H1 (cell line): Measurements from ENCODE around the gene EXOC2. TPM values are rescaled to one million over a fixed set of nuclear protein-coding genes. Genes with fewer than 3 reads are reported as not detected.

ENCODE experiments used
- ATF2 ChIP-seq: IDR thresholded peaks from 2 replicates; pipeline ENCODE4 v1.6.1; 2012; ENCODE audit warnings: low read length, inconsistent platforms
- polyA plus RNA-seq, 7 experiments: library from polyadenylated mRNA; depleted of rRNA in 3 of 7; stranded (reverse) in 5 of 7; unstranded in 2 of 7; fragments of >200 nt in 5 of 7; fragments of 200-250 nt in 2 of 7; gene quantifications; 1 replicate in 5 of 7; 2 replicates in 1 of 7; 4 replicates in 1 of 7; pipeline versions ENCODE4 v1.2.1 to v1.2.3, GENCODE V29; 2011 to 2013; ENCODE audit warnings: missing spikeins in 2 of 7, mixed read lengths in 2 of 7
- total RNA-seq: library from RNA; stranded (reverse); fragmentation: NEBNext Ultra II Directional; extraction: Animal tissue kit (Norgen Biotek cat#: 25700); gene quantifications from 2 replicates; pipeline ENCODE4 v1.2.1, GENCODE V29; 2021

EXOC2 gene
- total and polyA plus RNA-seq, 2 of the 8 experiments (the other 6 are each of a cell fraction or from before 2014, with no cell fraction given), result 25.5 to 44.4 TPM

GRCh38 chr6:617456-618100 is 75.4 kb downstream of the EXOC2 start (continued):
- no peak for TF ChIP-seq ATF2
